Right lobe of liver (tissue), 6 donors: ENCODE measurements around the gene IFNL2. TPM values are rescaled to one million over a fixed set of nuclear protein-coding genes. Genes with fewer than 3 reads are reported as not detected.

ENCODE experiments used
- ATAC-seq, 4 donors: fragments of 200-7000 bp; cut with Tn5 transposase; one replicate each; pipeline ENCODE4 v1.9.1; 2020; ENCODE audit warnings: mild to moderate bottlenecking in 4 of 4, moderate library complexity in 4 of 4
- DNase-seq, 3 donors: peaks; one replicate each; pipeline ENCODE4 v3.0.0-alpha.2; 2020
- H3K27ac ChIP-seq, 3 donors: fragments of 200-600 bp; one replicate each; pipeline ENCODE4 v1.8.0; 2022
- H3K27me3 ChIP-seq, 2 donors: fragments of 200-600 bp; one replicate each; pipeline ENCODE4 v1.8.0; 2022
- H3K36me3 ChIP-seq, 4 donors: fragments of 200-600 bp; sonication (generic) in 1 of 4; one replicate each; pipeline versions ENCODE4 v1.5.1 to v1.8.0; 2017 to 2022; ENCODE audit warnings: control low read depth in 1 of 4
- H3K4me1 ChIP-seq, 4 donors: fragments of 200-600 bp; sonication (generic) in 1 of 4; one replicate each; pipeline versions ENCODE4 v1.5.1 to v1.8.0; 2017 to 2022; ENCODE audit warnings: control low read depth in 1 of 4
- H3K4me3 ChIP-seq, 3 donors: fragments of 200-600 bp; one replicate each; pipeline ENCODE4 v1.8.0; 2022
- H3K9me3 ChIP-seq, 4 donors: fragments of 200-600 bp; sonication (generic) in 1 of 4; one replicate each; pipeline versions ENCODE4 v1.5.1 to v1.8.0; 2017 to 2022; ENCODE audit warnings: control low read depth in 1 of 4
- CTCF ChIP-seq, 4 donors: fragments of 200-600 bp in 3 of 4; fragments of 450-650 bp in 1 of 4; IDR thresholded peaks; one replicate each; pipeline versions ENCODE4 v1.5.1 to v1.8.0; 2016 to 2022; ENCODE audit warnings: antibody characterized with exemption in 4 of 4, mild to moderate bottlenecking in 2 of 4
- POLR2A ChIP-seq: fragments of 450-650 bp; IDR thresholded peaks from one replicate; pipeline ENCODE4 v1.6.1; 2017; ENCODE audit warnings: antibody characterized with exemption, mild to moderate bottlenecking
- WGBS: methylation state at CpG from one replicate; pipeline ENCODE4 v1.1.6; 2018; ENCODE audit warnings: low coverage, low lambda C conversion rate; ENCODE audit not compliant: insufficient coverage; ENCODE audit errors: missing lambda C conversion rate; 5-methylcytosine and 5-hydroxymethylcytosine counted together
- intact Hi-C, 2 donors: fragments of 100-400 bp; cut with DNase I; formaldehyde crosslinking; loops; one replicate each; pipeline versions ENCODE4 v1.11.2 to v1.14.1; 2022
- total RNA-seq, 6 experiments: library from RNA; depleted of rRNA in 2 of 6; stranded (reverse); fragments of >200 nt in 2 of 6; fragmentation: NEBNext Ultra II Directional in 3 of 6; extraction: Animal tissue kit (Norgen Biotek cat#: 25700) in 3 of 6; gene quantifications; one replicate each; pipeline versions ENCODE4 v1.1.0 to v1.2.4, GENCODE V29; 2016 to 2023
- donor health status: DM: no; HTN: yes; CAD: no.
- donor health status: DM: no; HTN: no; CAD: no.
- donor health status: DM: no; HTN: no; CAD: no.
- donor health status: DM: no; HTN: yes; CAD: no.
- donor health status: DM: no; HTN: yes; CAD: no.

The IFNL2 gene
- total RNA-seq, 6 experiments from 2014 or later, result not detected

GRCh38 chr19:39314016-39314728 lies 46.0 kb downstream of the IFNL2 start:
- intact Hi-C loops, result loop anchor here in 1 of 2 donors (10.0 kb wide), 1 partner anchor 109 kb away; the partner anchor contains the start of gene SYCN
- ATAC-seq, result no peak
- TF ChIP-seq CTCF (IDR thresholded peaks at IDR 0.05) (no peak), POLR2A (no peak)
- Histone ChIP-seq H3K27me3 (no peaks in the 10 kb centered on the region), H3K4me3 (no peak overlapping the region), H3K36me3 (no peaks in the 10 kb centered on the region), H3K4me1 (no peaks in the 10 kb centered on the region), H3K9me3 (no peaks in the 10 kb centered on the region), H3K27ac (no peak overlapping the region)
- WGBS, result 100% methylated on average over 1 of the region's 64 CpGs
- no peak for DNase-seq

GRCh38 chr19:39315933-39316332 lies 47.7 kb downstream of the IFNL2 start:
- Histone ChIP-seq H3K27me3 (no peaks in the 10 kb centered on the region), H3K4me3 (no peak overlapping the region), H3K27ac (no peak overlapping the region), H3K4me1 (no peaks in the 10 kb centered on the region), H3K36me3 (no peaks in the 10 kb centered on the region), H3K9me3 (no peaks in the 10 kb centered on the region)
- WGBS, result 83% methylated on average over 1 of the region's 1 CpG
- DNase-seq (no peak), ATAC-seq (no peak)
- TF ChIP-seq CTCF (IDR thresholded peaks at IDR 0.05), result no peak
- TF ChIP-seq POLR2A, result no peak
- intact Hi-C loops, result loop anchor here in 1 of 2 donors (10.0 kb wide), 1 partner anchor 111 kb away; the partner anchor contains the start of gene SYCN

- 81% methylated on average over 10 of the region's 12 CpGs for WGBS
- no peaks in the 10 kb centered on the region for H3K9me3 ChIP-seq
- intact Hi-C loops, result loop anchor here in 1 of 2 donors (10.0 kb wide), 1 partner anchor 112 kb away; the partner anchor contains the start of gene SYCN
- H3K36me3 ChIP-seq, result no peaks in the 10 kb centered on the region
- no peaks in the 10 kb centered on the region for H3K4me1 ChIP-seq
- TF ChIP-seq POLR2A (no peak), CTCF (IDR thresholded peaks at IDR 0.05) (no peak)
- no peak overlapping the region for H3K4me3 ChIP-seq
- no peaks in the 10 kb centered on the region for H3K27me3 ChIP-seq
- ATAC-seq, result no peak
- H3K27ac ChIP-seq, result no peak overlapping the region
- DNase-seq, result no peak
Observed at GRCh38 chr19:39316627-39317321, 48.6 kb downstream of the IFNL2 start.

DNA sequence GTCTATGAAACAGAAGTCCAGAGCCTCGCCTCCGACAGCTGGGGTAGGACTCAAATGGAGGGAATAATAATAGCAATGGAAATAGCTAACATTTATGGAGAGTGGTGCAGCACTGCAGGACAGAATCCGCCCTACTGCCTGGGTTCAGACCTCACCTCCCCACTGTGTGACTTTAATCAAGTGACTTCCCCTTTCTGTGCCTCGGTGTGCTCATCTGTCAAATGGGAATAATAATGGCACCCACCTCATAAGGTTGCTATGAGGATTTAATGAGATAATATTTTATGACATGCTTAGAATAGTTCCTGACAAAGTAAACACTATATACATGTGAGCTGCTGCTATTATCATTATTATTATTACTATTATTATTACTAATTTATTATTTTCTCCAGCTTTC lies 49.3 kb downstream of the IFNL2 start:
- no peaks in the 10 kb centered on the region for H3K9me3 ChIP-seq
- H3K36me3 ChIP-seq, result no peaks in the 10 kb centered on the region
- H3K4me1 ChIP-seq, result no peaks in the 10 kb centered on the region
- WGBS, result 78% methylated on average over 3 of the region's 4 CpGs
- ATAC-seq, result no peak
- no peaks in the 10 kb centered on the region for H3K27me3 ChIP-seq
- TF ChIP-seq POLR2A (no peak), CTCF (IDR thresholded peaks at IDR 0.05) (no peak)
- no peak for DNase-seq
- no peak overlapping the region for H3K4me3 ChIP-seq
- intact Hi-C loops, result loop anchor here in 1 of 2 donors (10.0 kb wide), 1 partner anchor 113 kb away; the partner anchor contains the start of gene SYCN
- no peak overlapping the region for H3K27ac ChIP-seq
